ENCODE results near the gene HRH1. TPM values are rescaled to one million over a fixed set of nuclear protein-coding genes. Genes with fewer than 3 reads are reported as not detected.

HRH1 gene
- total RNA-seq, 1 donor from 2014 or later, result not detected

- ATAC-seq (ENCODE audit: low read depth) (no peak), DNase-seq (no peak)
- Mint-ChIP-seq H3K36me3 (ENCODE audit: low read depth) (no peaks in the 10 kb centered on the region), H3K4me1 (no peaks in the 10 kb centered on the region), H3K4me3 (no peak overlapping the region), H3K27me3 (peaks cover 13% of the 10 kb centered on the region), H3K27ac (no peak overlapping the region), H3K9me3 (peaks cover 17% of the 10 kb centered on the region)
- TF ChIP-seq, protein P1, sequence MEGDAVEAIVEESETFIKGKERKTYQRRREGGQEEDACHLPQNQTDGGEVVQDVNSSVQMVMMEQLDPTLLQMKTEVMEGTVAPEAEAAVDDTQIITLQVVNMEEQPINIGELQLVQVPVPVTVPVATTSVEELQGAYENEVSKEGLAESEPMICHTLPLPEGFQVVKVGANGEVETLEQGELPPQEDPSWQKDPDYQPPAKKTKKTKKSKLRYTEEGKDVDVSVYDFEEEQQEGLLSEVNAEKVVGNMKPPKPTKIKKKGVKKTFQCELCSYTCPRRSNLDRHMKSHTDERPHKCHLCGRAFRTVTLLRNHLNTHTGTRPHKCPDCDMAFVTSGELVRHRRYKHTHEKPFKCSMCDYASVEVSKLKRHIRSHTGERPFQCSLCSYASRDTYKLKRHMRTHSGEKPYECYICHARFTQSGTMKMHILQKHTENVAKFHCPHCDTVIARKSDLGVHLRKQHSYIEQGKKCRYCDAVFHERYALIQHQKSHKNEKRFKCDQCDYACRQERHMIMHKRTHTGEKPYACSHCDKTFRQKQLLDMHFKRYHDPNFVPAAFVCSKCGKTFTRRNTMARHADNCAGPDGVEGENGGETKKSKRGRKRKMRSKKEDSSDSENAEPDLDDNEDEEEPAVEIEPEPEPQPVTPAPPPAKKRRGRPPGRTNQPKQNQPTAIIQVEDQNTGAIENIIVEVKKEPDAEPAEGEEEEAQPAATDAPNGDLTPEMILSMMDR (IDR thresholded peaks at IDR 0.05), result no peak
- ChIA-PET CTCF (no interaction called here), POLR2A (no interaction called here)
- intact Hi-C loops (cut with micrococcal nuclease), result no loop called here
These were observed 36.1 kb upstream of the HRH1 start for GRCh38 chr3:11118181-11118682.

DNA sequence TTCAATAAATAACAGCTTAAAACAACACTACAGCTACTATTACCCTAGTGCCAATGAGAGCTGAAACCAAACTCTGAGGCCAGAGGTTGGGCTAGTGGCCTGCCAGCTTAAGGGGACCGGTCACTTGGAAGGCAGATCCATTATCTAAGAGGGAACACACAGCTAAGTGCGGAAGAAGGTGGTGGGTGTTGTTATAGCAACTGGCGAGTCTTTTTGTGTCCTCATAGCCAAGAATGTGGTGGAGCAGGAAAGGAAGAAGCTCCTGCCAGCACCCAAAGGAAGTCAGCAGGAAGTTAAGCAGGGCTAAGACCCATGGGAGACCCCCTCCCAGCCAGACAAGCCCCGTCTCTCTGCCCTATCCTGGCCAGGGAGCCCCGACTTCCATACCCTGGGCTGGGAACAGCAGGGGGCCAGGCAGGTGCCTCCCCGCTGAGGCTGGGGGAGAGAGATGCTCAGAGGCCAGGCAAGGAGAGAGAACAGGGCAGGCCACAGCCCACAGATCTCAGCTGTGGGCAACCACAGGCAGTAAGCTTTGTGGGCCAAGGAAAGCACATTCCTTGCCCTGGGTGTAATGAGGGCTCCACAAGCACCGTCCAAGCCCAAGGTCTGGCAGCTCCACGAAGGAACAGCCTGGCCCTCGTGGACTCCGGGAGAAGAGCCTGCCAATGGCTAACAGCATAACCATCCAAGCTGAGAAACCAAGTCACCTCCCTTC, 34.0 kb upstream of the HRH1 start:
- H3K4me3 Mint-ChIP-seq, result no peak overlapping the region
- no peak overlapping the region for H3K27ac Mint-ChIP-seq
- POLR2A ChIA-PET, result interaction anchor here (0.5 kb wide), 1 partner anchor 1457 kb away, joined by 8 read pairs; no protein-coding TSS in a partner anchor
- DNase-seq, result no peak
- ATAC-seq (ENCODE audit: low read depth), result no peak
- intact Hi-C loops (cut with micrococcal nuclease), result no loop called here
- peaks cover 6% of the 10 kb centered on the region for H3K9me3 Mint-ChIP-seq
- TF ChIP-seq, protein P1 (IDR thresholded peaks at IDR 0.05), result no peak
- H3K36me3 Mint-ChIP-seq (ENCODE audit: low read depth), result no peaks in the 10 kb centered on the region
- peaks cover 15% of the 10 kb centered on the region for H3K27me3 Mint-ChIP-seq
- H3K4me1 Mint-ChIP-seq, result no peaks in the 10 kb centered on the region
- CTCF ChIA-PET, result no interaction called here

DNA sequence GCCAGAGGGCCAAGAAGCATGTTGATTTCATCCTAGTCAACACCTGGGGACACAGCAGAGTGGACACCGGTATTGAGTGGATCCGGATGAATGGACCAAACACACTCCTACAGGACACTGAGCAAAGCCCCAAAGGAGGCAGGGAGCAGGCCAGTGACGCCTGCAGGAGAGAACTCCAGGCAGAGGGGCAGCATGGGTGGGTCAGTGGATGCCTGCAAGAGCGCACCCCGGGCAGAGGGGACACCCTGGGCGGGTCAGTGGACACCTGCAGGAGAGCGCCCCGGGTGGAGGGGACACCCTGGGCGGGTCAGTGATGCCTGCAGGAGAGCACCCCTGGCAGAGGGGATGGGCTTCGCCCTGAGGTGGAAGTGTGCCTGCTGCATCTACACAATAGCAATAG, 27.6 kb upstream of the HRH1 start:
- ATAC-seq (ENCODE audit: low read depth) (no peak), DNase-seq (no peak)
- TF ChIP-seq, protein P1 (IDR thresholded peaks at IDR 0.05), result no peak
- intact Hi-C loops (cut with micrococcal nuclease), result no loop called here
- no peak overlapping the region for H3K27ac Mint-ChIP-seq
- no peak overlapping the region for H3K4me3 Mint-ChIP-seq
- H3K4me1 Mint-ChIP-seq, result no peaks in the 10 kb centered on the region
- peaks cover 5% of the 10 kb centered on the region for H3K9me3 Mint-ChIP-seq
- ChIA-PET CTCF (no interaction called here), POLR2A (no interaction called here)
- H3K27me3 Mint-ChIP-seq, result peaks cover 6% of the 10 kb centered on the region
- H3K36me3 Mint-ChIP-seq (ENCODE audit: low read depth), result no peaks in the 10 kb centered on the region

GRCh38 chr3:11128682-11129632, 25.3 kb upstream of the HRH1 start:
- intact Hi-C loops (cut with micrococcal nuclease), result no loop called here
- H3K27me3 Mint-ChIP-seq, result peaks cover 2% of the 10 kb centered on the region
- DNase-seq (no peak), ATAC-seq (ENCODE audit: low read depth) (no peak)
- POLR2A ChIA-PET, result no interaction called here
- H3K4me1 Mint-ChIP-seq, result no peaks in the 10 kb centered on the region
- no peak overlapping the region for H3K4me3 Mint-ChIP-seq
- H3K36me3 Mint-ChIP-seq (ENCODE audit: low read depth), result no peaks in the 10 kb centered on the region
- TF ChIP-seq, protein P1 (IDR thresholded peaks at IDR 0.05), result no peak
- H3K9me3 Mint-ChIP-seq, result no peaks in the 10 kb centered on the region
- H3K27ac Mint-ChIP-seq, result no peak overlapping the region
- CTCF ChIA-PET, result no interaction called here

DNA sequence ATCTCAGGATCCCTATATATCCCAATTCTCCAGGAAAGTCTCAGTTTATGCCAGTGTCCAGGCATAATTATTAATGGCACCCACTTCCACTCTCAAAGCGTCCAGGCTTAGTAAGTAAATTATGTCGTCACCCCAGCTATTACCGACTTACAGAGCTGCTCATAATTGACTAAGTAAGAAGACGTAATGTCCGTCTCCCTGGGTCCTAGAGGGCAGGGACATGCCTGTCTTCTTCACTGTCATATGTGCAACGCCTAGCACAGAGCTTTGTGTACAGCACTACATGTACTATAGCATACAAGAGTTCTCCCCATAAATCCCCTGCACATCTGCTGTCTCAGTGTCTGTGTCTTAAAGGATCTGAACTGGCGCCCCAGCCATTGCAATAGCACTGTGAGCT, 23.9 kb upstream of the HRH1 start:
- intact Hi-C loops (cut with micrococcal nuclease), result no loop called here
- no peak for ATAC-seq (ENCODE audit: low read depth)
- Mint-ChIP-seq H3K4me3 (no peak overlapping the region), H3K4me1 (no peaks in the 10 kb centered on the region), H3K36me3 (ENCODE audit: low read depth) (no peaks in the 10 kb centered on the region), H3K9me3 (no peaks in the 10 kb centered on the region), H3K27me3 (peaks cover 2% of the 10 kb centered on the region), H3K27ac (no peak overlapping the region)
- POLR2A ChIA-PET, result no interaction called here
- TF ChIP-seq, protein P1 (IDR thresholded peaks at IDR 0.05), result no peak
- DNase-seq, result no peak
- CTCF ChIA-PET, result no interaction called here
